A673 (cell line): ENCODE results near the gene POPDC2. TPM values are rescaled to one million over a fixed set of nuclear protein-coding genes. Genes with fewer than 3 reads are reported as not detected.

Experiments
- BruUV-seq: library from RNA; stranded (reverse); fragments of 400-500 nt; replicated peaks from 2 replicates; lab custom pipeline; 2021; lab: Mats Ljungman, UMichigan
- CTCF ChIA-PET: fragments of 300-600 bp; sonication (Branson Sonifier 250); formaldehyde crosslinking; loops from one replicate; lab custom pipeline; 2022; ENCODE audit warnings: antibody characterized with exemption; lab: Charles Lee
- POLR2A ChIA-PET: fragments of 300-600 bp; sonication (Branson Sonifier 250); formaldehyde crosslinking; loops from one replicate; lab custom pipeline; 2022; ENCODE audit warnings: antibody characterized with exemption; ENCODE audit not compliant: low non-redundant PET; lab: Charles Lee
- DNase-seq: peaks from one replicate; pipeline ENCODE4 v3.0.0-alpha.2; 2015; ENCODE audit warnings: low spot score
- H3K27ac ChIP-seq: fragments of 200-600 bp; sonication (generic); 2 replicates; pipeline ENCODE4 v1.5.1; 2016; ENCODE audit warnings: mixed run types, low read depth, mild to moderate bottlenecking, mixed read lengths, antibody characterized with exemption, low read length; ENCODE audit not compliant: poor library complexity, severe bottlenecking
- H3K27me3 ChIP-seq: fragments of 200-600 bp; sonication (generic); replicated peaks from 2 replicates; pipeline ENCODE4 v1.6.1; 2017; ENCODE audit warnings: mixed run types, low read depth, mild to moderate bottlenecking, mixed read lengths, antibody characterized with exemption, low read length; ENCODE audit not compliant: insufficient read depth, poor library complexity
- H3K36me3 ChIP-seq: fragments of 200-600 bp; sonication (generic); 2 replicates; pipeline ENCODE4 v1.6.1; 2016; ENCODE audit warnings: mixed run types, mild to moderate bottlenecking, mixed read lengths, antibody characterized with exemption, low read length; ENCODE audit not compliant: insufficient read depth, poor library complexity, severe bottlenecking
- H3K4me1 ChIP-seq: fragments of 200-600 bp; sonication (generic); 2 replicates; pipeline ENCODE4 v1.6.1; 2017; ENCODE audit warnings: mixed run types, mild to moderate bottlenecking, mixed read lengths, antibody characterized with exemption, low read length; ENCODE audit not compliant: insufficient read depth, poor library complexity, severe bottlenecking
- H3K4me3 ChIP-seq: fragments of 200-600 bp; sonication (generic); 2 replicates; pipeline ENCODE4 v1.5.1; 2016; ENCODE audit warnings: low read depth, mixed run types, mild to moderate bottlenecking, mixed read lengths, low read length; ENCODE audit not compliant: poor library complexity, severe bottlenecking
- H3K9me3 ChIP-seq: fragments of 200-600 bp; sonication (generic); 2 replicates; pipeline ENCODE4 v1.6.1; 2016; ENCODE audit warnings: mixed run types, low read depth, mild to moderate bottlenecking, mixed read lengths, antibody characterized with exemption, low read length; ENCODE audit not compliant: poor library complexity, severe bottlenecking
- EZH2 ChIP-seq: fragments of 200-600 bp; sonication (generic); IDR thresholded peaks from 2 replicates; pipeline ENCODE4 v1.6.1; 2017; ENCODE audit warnings: borderline replicate concordance, low read depth, mild to moderate bottlenecking, mixed read lengths, antibody characterized with exemption, low read length; ENCODE audit not compliant: poor library complexity, severe bottlenecking
- intact Hi-C: fragments of 100-400 bp; cut with micrococcal nuclease; formaldehyde crosslinking; loops from one replicate; pipeline ENCODE4 v1.10.0; 2022; ENCODE audit not compliant: unreplicated experiment
- total RNA-seq: library from RNA; stranded (reverse); gene quantifications from 2 replicates; pipeline ENCODE4 v1.2.3, GENCODE V29; 2021
- TF ChIP-seq, protein P1 (sequence below): fragments of 300-800, 200-600 bp; sonication (generic); conservative IDR thresholded peaks from 2 replicates; pipeline ENCODE4 v1.5.1; 2017; ENCODE audit warnings: low read depth, mild to moderate bottlenecking, antibody characterized with exemption, low read length, moderate library complexity, mixed read lengths

POPDC2 gene
- total RNA-seq, 1 experiment from 2014 or later = 0.99 TPM

DNA sequence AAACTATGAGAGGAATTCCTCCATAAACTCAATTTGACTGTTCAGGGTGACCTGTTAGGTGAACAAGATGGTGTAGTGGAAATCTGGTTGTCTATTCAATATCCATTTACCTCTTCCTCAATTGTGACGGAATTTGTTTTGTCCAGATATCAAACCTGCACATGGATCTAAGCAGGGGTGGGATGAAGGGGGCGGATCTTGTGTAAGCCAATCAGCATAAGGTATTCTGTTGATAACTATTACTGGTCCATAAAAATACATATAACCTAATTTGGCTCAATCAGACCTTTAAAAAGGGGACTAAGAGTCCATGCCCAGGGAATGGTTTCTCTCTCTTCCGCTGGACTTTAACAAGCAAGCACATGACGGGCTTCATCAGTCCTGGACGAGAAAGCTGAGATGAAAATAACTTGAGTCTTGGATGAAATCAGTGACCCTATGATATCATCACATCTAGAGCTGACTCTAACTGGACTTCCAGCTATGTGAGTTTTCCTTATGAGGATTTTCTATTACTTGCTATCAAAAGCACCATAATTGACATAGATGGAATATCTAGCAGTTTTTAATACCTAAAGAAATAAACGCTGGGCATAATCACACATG, 5.7 kb upstream of the POPDC2 start:
- BruUV-seq = no TSS peak
- Histone ChIP-seq H3K36me3 (peaks cover 6% of the 10 kb centered on the region), H3K27me3 (no peaks in the 10 kb centered on the region), H3K4me3 (no peak overlapping the region), H3K27ac (no peak overlapping the region), H3K4me1 (peaks cover 24% of the 10 kb centered on the region), H3K9me3 (no peaks in the 10 kb centered on the region)
- CTCF ChIA-PET = no interaction called here
- DNase-seq = no peak
- TF ChIP-seq EZH2 = no peak
- TF ChIP-seq, protein P1, sequence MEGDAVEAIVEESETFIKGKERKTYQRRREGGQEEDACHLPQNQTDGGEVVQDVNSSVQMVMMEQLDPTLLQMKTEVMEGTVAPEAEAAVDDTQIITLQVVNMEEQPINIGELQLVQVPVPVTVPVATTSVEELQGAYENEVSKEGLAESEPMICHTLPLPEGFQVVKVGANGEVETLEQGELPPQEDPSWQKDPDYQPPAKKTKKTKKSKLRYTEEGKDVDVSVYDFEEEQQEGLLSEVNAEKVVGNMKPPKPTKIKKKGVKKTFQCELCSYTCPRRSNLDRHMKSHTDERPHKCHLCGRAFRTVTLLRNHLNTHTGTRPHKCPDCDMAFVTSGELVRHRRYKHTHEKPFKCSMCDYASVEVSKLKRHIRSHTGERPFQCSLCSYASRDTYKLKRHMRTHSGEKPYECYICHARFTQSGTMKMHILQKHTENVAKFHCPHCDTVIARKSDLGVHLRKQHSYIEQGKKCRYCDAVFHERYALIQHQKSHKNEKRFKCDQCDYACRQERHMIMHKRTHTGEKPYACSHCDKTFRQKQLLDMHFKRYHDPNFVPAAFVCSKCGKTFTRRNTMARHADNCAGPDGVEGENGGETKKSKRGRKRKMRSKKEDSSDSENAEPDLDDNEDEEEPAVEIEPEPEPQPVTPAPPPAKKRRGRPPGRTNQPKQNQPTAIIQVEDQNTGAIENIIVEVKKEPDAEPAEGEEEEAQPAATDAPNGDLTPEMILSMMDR = no peak
- POLR2A ChIA-PET = no interaction called here
- intact Hi-C loops = no loop called here

DNA sequence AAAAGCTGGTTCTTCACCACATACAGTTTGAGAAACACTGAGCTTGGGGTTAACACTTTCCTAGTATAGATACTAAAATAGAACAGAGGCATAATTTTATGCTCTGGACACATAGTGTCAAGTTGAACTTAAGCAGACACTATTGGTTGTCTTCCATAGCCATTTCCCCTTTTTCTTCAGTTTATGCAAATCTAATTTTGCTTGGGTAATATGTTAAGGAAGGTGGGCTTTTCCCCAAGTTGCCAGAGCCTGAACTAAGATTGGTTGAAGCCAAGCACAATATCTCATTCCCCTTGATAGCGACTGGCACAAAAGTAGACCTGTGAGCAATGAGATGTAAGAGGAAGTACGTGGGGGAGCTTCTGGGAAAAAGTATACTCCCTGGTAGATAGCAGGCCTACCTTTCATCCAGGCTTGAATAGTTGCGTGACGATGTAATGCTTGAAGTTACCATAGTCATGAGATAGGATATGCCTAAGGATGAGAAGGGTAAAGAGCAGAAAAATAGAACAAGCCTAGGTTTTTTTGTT, 4.5 kb upstream of the POPDC2 start:
- Histone ChIP-seq H3K36me3 (no peaks in the 10 kb centered on the region), H3K9me3 (no peaks in the 10 kb centered on the region), H3K4me1 (peaks cover 22% of the 10 kb centered on the region), H3K27ac (no peak overlapping the region), H3K4me3 (no peak overlapping the region), H3K27me3 (no peaks in the 10 kb centered on the region)
- intact Hi-C loops = no loop called here
- BruUV-seq = no TSS peak
- no peak for TF ChIP-seq EZH2
- TF ChIP-seq, protein P1 = no peak
- POLR2A ChIA-PET = no interaction called here
- CTCF ChIA-PET = no interaction called here
- DNase-seq = no peak

DNA sequence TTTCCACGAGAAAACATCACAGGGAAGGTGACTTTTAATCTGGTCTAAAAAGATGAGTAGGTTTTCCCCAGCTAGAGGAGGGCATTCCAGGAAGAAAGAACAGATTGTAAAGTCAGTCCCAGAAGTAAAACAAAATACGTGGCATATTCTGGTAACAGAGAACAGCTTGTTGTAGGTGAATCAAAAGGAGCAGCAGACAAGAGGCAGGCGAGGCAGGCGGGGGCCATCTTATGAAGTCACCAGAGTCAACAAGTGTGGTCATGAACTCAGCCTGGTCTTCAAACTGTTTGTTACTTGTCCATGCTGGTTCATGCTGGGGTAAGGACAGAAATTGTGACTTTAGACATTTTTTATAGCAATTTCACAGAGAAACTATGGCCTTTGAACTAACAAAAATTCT, 4.0 kb upstream of the POPDC2 start:
- ChIA-PET CTCF (no interaction called here), POLR2A (no interaction called here)
- no peak for DNase-seq

More for the DNA sequence above, 4.0 kb upstream of the POPDC2 start:
- no TSS peak for BruUV-seq
- Histone ChIP-seq H3K4me1 (peaks cover 19% of the 10 kb centered on the region), H3K27ac (no peak overlapping the region), H3K9me3 (no peaks in the 10 kb centered on the region), H3K27me3 (no peaks in the 10 kb centered on the region), H3K4me3 (no peak overlapping the region), H3K36me3 (no peaks in the 10 kb centered on the region)
- intact Hi-C loops = no loop called here
- TF ChIP-seq, protein P1 = no peak
- no peak for TF ChIP-seq EZH2
